Stimulated activated CD4-positive, alpha-beta T cell treated with anti-CD3 and anti-CD28 coated beads, Interleukin-12 subunit alpha, Interleukin-12 subunit beta, amount 100 ng/mL, for 48 hours (primary cell): ENCODE results near the gene MDN1.
A peak's percentile ranks its signal among the peaks of the same experiment; 100 is the strongest.
"Not testable (repeated sequence)": the region's sequence is repeated elsewhere in the genome, so short reads cannot be mapped to it uniquely, and the experiment has no call there.

Experiments used
- DNase-seq, 3 donors: peaks; one replicate each; pipeline ENCODE4 v3.0.0-alpha.2; 2020; ENCODE audit warnings: low read depth in 2 of 3, low spot score in 1 of 3

The MDN1 gene

DNA sequence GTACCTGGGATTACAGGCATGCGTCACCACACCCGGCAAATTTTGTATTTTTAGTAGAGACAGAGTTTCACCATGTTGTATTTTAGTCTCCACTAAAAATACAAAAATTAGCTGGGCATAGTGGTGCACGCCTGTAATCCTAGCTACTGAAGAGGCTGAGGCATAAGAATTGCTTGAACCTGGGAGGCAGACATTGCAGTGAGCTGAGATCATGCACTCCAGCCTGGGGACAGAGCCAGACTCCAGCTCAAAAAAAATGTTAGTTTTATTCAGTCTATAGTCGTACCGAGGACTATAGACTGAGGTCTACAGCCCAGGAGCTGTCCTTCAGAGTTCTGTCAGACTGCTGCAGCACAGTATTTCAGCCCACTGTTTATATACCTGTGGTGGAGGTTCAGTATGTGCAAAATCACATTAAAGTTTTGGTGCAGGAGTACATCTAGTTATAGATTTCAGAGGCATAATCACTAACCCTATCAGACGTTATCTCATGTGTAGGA lies 6.5 kb upstream of the MDN1 start:
- DNase-seq: no peak

GRCh38 chr6:89818977-89819335 lies 638 bp downstream of the MDN1 start:
- DNase-seq: no peak

DNA sequence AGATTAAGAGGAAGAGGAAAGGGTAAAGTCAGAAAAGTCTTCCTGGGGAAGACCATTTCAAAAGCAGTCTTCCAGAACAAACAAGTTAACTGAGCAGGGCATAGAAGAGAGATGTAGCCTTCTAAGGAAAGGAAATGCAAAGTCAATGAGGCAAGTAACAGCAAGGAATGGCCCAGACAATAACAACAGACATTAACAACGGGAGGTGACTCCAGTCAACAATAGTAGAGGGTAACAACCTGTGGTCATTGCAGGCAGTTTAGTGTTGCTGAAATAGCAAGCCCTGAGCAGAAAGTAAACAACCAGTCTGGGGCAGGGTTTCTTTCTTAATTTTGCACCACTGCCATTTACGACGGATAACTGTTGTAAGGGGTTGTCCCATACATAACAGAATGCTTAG lies 2.1 kb downstream of the MDN1 start:
- DNase-seq: no peak

- DNase-seq: not testable (repeated sequence)
Measured at GRCh38 chr6:89813422-89813821, 6.2 kb downstream of the MDN1 start.

GRCh38 chr6:89807581-89807980 lies 12.0 kb downstream of the MDN1 start:
- DNase-seq: no peak

GRCh38 chr6:89805814-89806371 lies 13.7 kb downstream of the MDN1 start:
- no peak for DNase-seq

GRCh38 chr6:89803271-89803670 lies 16.3 kb downstream of the MDN1 start:
- no peak for DNase-seq

DNA sequence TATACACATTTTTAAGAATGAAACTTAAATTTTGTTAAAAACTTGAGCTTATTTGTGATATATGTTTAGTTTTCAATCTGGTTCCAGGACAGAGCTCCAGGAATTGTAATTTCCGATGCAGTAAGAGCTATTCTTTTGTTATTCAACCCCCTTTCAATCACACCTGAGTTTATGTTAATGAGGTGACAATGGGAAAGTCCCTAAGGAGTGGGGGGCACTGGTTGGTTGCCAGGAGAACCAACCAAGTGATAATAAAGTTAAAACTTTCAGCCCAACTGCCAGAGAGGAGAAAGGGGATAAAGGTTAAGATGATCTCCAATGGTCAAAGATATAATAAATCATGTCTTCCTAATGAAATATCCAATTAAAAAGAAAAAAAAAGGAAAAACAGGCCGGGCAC lies 19.8 kb downstream of the MDN1 start:
- no peak for DNase-seq

DNA sequence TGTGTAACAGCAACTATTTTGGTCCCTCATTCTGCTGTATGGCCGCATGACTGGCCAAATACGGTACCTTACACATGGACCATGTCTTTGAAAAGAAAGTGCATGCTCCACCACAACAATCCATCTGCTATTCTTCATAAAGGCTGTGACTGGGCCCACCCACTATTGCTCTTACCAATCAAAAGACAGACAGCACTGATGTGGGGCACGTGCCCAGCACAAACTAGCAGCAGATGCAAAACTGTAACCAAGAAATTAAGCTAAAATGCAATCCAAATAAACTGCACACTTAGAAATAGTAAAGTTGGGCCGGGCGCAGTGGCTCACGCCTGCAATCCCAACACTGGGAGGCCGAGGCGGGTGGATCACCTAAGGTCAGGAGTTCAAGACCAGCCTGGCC lies 20.5 kb downstream of the MDN1 start:
- no peak for DNase-seq

DNA sequence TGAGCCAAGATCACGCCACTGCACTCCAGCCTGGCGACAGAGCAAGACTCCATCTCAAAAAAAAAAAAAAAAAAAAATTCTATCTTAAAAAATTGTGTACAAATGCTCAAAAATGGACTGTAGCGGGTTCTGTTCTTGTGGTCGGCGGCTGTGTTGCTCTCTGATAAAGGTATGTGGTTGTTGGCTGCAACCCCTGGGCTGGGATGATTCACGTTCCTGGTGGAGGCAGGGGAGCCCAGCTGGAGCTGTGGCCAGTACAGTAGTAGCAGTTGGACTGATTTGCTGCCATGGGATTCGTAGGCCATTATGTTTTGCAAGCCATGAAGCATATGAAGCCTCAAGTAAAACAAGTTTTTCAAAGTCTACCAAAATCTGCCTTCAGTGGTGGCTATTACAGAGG lies 22.3 kb downstream of the MDN1 start:
- DNase-seq: no peak

DNA sequence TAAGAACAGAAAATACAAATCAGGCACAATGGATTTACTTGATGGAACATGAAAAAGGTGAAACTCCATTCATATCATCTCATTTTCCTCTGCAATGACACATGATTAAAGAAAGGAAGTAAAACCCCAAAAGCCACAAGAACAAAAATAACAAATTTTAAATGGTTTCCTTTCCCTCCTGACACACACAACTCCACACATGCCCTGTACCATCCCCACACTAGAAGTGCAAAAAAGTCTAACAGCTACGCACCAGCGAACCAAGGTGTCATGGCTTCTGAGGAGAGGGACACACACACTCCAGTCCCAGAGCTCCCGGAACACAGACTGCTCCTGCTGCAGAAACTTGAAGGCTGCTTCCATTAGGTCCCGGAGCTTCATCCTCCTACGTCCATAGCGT lies 25.3 kb downstream of the MDN1 start:
- peak in 1 of 3 donors; percentile 11 for DNase-seq

- no peak for DNase-seq
Measured at GRCh38 chr6:89793586-89793985, 26.0 kb downstream of the MDN1 start.

DNA sequence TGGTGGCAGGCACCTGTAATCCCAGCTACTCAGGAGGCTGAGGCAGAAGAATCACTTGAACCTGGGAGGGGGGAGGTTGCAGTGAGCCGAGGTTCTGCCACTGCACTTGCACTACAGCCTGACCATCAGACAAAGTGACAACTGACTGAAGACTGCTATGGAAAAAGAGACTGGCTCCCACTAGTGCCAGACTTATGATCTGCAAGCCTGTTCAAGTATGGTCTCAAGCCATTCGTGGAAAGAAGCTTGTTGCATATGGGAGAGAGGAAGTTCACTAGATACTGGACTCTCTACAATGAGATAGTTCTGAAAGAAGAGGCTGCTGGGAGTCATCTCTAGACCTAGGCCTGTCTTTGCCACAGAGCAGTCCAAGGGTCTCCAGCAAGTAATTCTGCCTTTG lies 26.7 kb downstream of the MDN1 start:
- peak in 1 of 3 donors; percentile 5 for DNase-seq

DNA sequence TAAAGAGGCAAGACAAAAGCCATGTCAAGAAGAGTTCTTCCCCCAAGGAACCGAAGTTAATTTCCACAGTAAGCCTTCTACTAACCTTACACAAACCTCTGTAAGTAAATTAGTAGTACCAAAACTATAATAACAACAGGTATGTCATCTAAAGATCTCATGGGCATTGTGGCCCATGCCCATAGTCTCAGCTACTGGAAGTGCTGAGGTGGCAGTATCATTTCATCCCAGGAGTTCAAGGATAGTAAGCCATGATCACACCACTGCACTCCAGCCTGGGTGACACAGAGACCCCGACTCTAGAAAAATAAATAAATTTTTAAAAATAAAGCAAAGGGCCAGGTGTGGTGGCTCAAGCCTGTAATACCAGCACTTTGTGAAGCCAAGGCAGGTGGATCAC lies 29.2 kb downstream of the MDN1 start:
- no peak for DNase-seq

DNA sequence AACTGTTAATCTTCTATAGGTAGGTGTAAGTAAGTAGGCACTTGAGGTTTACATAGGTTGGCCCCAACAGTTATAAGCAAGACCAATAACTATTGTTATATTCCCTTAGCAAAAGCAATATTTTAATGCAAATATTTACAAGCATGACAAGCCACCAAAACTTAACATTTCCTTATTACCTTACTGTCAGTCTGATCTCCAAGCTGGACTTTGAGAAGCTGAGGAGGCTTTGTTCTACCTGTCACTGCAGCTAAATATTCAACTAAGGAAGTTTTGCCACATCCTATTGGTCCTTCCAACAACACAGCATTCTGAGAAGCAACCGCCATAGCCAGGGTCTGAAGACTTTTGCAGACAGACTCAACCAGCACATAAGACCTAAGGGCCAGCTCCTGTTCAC lies 29.6 kb downstream of the MDN1 start:
- no peak for DNase-seq

- no peak for DNase-seq
Measured at GRCh38 chr6:89787660-89788328, 31.8 kb downstream of the MDN1 start.

DNA sequence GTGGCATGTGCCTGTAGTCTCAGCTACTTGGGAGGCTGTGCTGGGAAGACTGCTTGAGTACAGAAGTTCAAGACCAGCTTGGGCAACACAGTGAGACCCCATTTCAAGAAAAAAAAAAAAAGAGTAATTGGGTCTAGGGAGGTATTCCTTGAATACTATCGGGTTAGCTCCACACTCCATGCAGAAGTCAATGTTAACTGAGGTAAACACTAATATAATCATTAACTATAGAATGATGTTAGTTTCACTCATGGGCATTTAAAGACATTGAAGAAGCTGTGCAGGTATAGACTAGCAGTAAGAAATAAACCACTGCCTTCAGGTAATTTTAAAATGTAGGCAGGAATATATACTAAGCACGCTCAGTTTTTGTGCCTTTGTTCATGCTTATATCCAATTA lies 32.6 kb downstream of the MDN1 start:
- DNase-seq: no peak

DNA sequence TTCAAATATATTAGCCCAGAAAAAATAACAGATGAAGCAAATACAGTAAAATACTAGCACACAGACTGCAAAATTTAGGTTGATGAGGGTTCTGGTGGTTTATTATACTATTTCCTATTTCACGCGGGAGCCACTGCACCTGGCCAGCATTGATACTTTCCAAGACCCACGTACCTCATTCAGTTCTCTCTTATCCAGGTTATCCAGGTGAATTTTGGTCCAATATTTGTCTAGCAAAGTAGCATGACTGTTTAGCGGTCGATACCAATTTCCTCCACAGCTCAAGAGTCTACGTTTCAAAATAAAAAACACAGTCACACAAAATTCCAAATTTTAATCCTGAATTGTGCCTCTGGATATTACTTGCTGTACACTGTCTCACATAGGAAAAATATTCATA lies 34.8 kb downstream of the MDN1 start:
- DNase-seq: no peak

DNA sequence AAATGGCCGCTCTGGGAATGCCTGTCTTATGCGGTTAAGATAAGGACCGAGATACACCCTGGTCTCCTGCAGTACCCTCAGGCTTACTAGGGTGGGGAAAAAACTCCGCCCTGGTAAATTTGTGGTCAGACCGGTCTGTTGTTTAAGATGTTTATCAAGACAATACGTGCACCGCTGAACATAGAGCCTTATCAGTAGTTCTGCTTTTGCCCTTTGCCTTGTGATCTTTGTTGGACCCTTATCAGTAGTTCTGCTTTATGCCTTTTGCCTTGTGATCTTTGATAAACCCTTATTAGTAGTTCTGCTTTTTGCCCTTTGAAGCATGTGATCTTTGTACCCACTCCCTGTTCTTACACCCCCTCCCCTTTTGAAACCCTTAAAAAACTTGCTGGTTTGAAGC lies 36.3 kb downstream of the MDN1 start:
- not testable (repeated sequence) for DNase-seq

GRCh38 chr6:89782222-89782621 lies 37.4 kb downstream of the MDN1 start:
- no peak for DNase-seq

DNA sequence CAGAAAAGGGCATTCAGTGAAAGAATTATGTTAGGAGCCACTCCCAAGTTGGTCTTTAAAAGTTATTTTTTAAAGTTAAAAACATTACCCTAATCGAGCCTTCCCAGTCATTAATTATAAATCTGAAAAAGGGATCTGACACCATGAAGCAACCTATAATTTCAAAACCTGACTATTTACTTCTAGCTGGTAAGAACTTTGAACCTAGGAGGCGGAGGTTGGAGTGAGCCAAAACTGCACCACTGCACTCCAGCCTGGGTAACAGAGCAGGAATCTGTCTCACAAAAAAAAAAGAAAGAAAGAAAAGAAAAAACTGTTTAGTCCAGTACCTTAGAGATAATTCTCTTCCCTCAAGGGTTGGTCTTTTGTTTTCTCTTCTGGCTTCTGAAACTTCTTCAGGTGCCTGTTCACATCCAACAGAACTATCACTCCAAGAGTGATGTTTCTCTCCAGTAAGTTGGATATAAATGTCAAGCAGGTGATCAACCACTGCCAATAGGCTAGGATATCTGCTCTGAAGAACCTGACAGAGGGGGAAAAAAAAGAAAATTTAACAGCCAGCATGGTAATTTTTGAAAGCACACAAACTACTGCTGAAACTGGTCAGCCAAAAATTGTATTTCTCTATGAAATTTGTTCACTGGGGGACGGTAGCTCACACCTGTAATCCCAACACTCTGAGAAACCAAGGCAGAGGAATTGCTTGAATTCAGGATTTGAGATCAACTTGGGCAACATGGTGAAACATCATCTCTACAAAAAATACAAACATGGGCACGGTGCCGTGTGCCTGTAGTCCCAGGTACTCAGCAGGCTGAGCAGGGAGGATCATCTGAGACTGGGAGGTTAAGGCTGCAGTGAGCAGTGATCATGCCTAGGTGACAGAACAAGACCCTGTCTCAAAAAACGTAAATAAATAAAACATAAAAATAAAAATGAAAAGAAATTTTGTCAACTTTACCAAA lies 38.2 kb downstream of the MDN1 start:
- DNase-seq: no peak

DNA sequence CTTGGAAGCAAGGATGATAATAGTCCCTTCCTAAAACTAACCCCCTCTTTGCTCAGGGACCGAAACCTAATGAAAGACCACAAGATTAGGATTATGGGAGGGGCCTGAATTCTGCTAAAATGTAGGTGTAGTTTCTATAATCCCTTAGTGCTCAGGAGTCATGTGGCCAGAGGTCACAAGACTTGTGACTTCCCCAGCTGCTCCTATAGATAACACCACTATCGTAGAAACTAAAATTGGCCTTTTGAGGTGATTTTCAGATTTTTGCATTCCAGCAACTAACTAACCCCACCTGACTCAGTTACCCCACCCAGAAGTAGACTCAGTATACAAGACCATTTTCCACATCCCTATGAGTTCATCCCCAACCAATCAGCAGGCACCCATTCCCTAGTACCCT lies 42.1 kb downstream of the MDN1 start:
- no peak for DNase-seq
